SK-N-SH (cell line): ENCODE measurements around the gene FRMD3. TPM values are rescaled to one million over a fixed set of nuclear protein-coding genes. Genes with fewer than 3 reads are reported as not detected.

Source experiments
- CTCF ChIA-PET: fragments of 300-600, 350-600 bp; formaldehyde crosslinking; extraction: SDS; loops from one replicate; lab custom pipeline; 2021; lab: Yijun Ruan, JAX
- POLR2A ChIA-PET: fragments of 350-600 bp; sonication (Branson Sonifier 250); formaldehyde crosslinking; extraction: SDS; loops from one replicate; lab custom pipeline; 2020; ENCODE audit warnings: antibody characterized with exemption, inconsistent platforms; lab: Yijun Ruan, JAX
- DNase-seq: peaks from one replicate; pipeline ENCODE4 v3.0.0; 2012
- H2AFZ ChIP-seq: fragments of 200-600 bp; sonication (generic); 2 replicates; pipeline ENCODE4 v1.8.1; 2016; ENCODE audit warnings: antibody characterized with exemption, mild to moderate bottlenecking, low read depth
- H3F3A ChIP-seq: fragments of 200-600 bp; sonication (generic); replicated peaks from 2 replicates; pipeline ENCODE3; 2016; ENCODE audit warnings: antibody characterized with exemption, mild to moderate bottlenecking; ENCODE audit not compliant: insufficient read depth
- H3K27ac ChIP-seq, 2 experiments: fragments of 200-500 bp in 1 of 2; fragments of 200-600 bp in 1 of 2; sonication (Bioruptor generic) in 1 of 2; sonication (generic), shearing (Covaris generic) in 1 of 2; 2 replicates each; pipeline versions ENCODE4 v1.5.1 to v1.6.1; 2014 to 2016; ENCODE audit warnings: low read depth in 2 of 2, inconsistent platforms in 1 of 2, low read length in 1 of 2, mild to moderate bottlenecking in 1 of 2, mixed read lengths in 1 of 2
- H3K27me3 ChIP-seq: fragments of 200-600 bp; sonication (generic), shearing (Covaris generic); 2 replicates; pipeline ENCODE4 v1.6.1; 2016; ENCODE audit warnings: mixed run types; ENCODE audit not compliant: insufficient read depth
- H3K36me3 ChIP-seq, 2 experiments: fragments of 200-500 bp in 1 of 2; fragments of 200-600 bp in 1 of 2; sonication (Bioruptor generic) in 1 of 2; sonication (generic) in 1 of 2; replicated peaks in 1 of 2; 2 replicates each; pipeline versions ENCODE3 to v1.5.1; 2014 to 2016; ENCODE audit warnings: low read length in 1 of 2, mild to moderate bottlenecking in 1 of 2; ENCODE audit not compliant: insufficient read depth in 2 of 2, control insufficient read depth in 1 of 2
- H3K4me1 ChIP-seq, 2 experiments: fragments of 200-500 bp in 1 of 2; fragments of 200-600 bp in 1 of 2; sonication (Bioruptor generic) in 1 of 2; sonication (generic), shearing (Covaris generic) in 1 of 2; 2 replicates each; pipeline versions ENCODE4 v1.5.1 to v1.6.1; 2014 to 2016; ENCODE audit warnings: low read depth in 1 of 2, low read length in 1 of 2, mixed run types in 1 of 2; ENCODE audit not compliant: insufficient read depth in 2 of 2, control insufficient read depth in 1 of 2
- H3K4me2 ChIP-seq: fragments of 200-600 bp; sonication (generic), shearing (Covaris generic); 2 replicates; pipeline ENCODE4 v1.6.1; 2017; ENCODE audit warnings: mixed run types
- H3K4me3 ChIP-seq, 2 experiments: fragments of 200-500 bp in 1 of 2; fragments of 200-600 bp in 1 of 2; sonication (Bioruptor generic) in 1 of 2; sonication (generic), shearing (Covaris generic) in 1 of 2; 2 replicates each; pipeline versions ENCODE4 v1.5.1 to v1.8.1; 2014 to 2016; ENCODE audit warnings: low read depth in 2 of 2, inconsistent platforms in 1 of 2, low read length in 1 of 2, mild to moderate bottlenecking in 1 of 2, mixed read lengths in 1 of 2, moderate library complexity in 1 of 2
- H3K79me2 ChIP-seq: fragments of 200-600 bp; sonication (generic); 2 replicates; pipeline ENCODE4 v1.8.1; 2017; ENCODE audit warnings: mild to moderate bottlenecking; ENCODE audit not compliant: insufficient read depth
- H3K9ac ChIP-seq: fragments of 200-600 bp; sonication (generic); 2 replicates; pipeline ENCODE4 v1.6.1; 2017; ENCODE audit warnings: mixed run types
- H3K9me2 ChIP-seq: fragments of 200-600 bp; sonication (generic); 2 replicates; pipeline ENCODE4 v1.6.1; 2017; ENCODE audit warnings: mixed run types
- H3K9me3 ChIP-seq: fragments of 200-600 bp; sonication (generic); 2 replicates; pipeline ENCODE4 v1.6.1; 2017; ENCODE audit warnings: mixed run types, mild to moderate bottlenecking, moderate library complexity
- H4K20me1 ChIP-seq: fragments of 200-600 bp; sonication (generic); 2 replicates; pipeline ENCODE4 v1.6.1; 2017; ENCODE audit warnings: mild to moderate bottlenecking, mixed run types; ENCODE audit not compliant: insufficient read depth
- CHD2 ChIP-seq: fragments of 150-350 bp; IDR thresholded peaks from 2 replicates; pipeline ENCODE4 v1.6.1; 2018; ENCODE audit warnings: low read length; ENCODE audit not compliant: partially characterized antibody
- ELF1 ChIP-seq: IDR thresholded peaks from 2 replicates; pipeline ENCODE4 v1.4.0; 2012
- EP300 ChIP-seq, 2 experiments: IDR thresholded peaks; 2 replicates each; pipeline versions ENCODE4 v1.4.0 to v1.6.1; 2012; ENCODE audit warnings: borderline replicate concordance in 1 of 2, low read depth in 1 of 2, low read length in 1 of 2
- EZH2phosphoT487 ChIP-seq: fragments of 200-600 bp; sonication (generic); IDR thresholded peaks from 2 replicates; pipeline ENCODE4 v1.6.1; 2017; ENCODE audit warnings: low read depth, mixed run types, mild to moderate bottlenecking, antibody characterized with exemption, moderate library complexity, borderline replicate concordance
- FOSL2 ChIP-seq: IDR thresholded peaks from 2 replicates; pipeline ENCODE4 v1.4.0; 2012; ENCODE audit warnings: low read depth, mild to moderate bottlenecking, moderate library complexity, borderline replicate concordance
- FOXJ3 ChIP-seq: sonication (generic); formaldehyde crosslinking; IDR thresholded peaks from 2 replicates; pipeline ENCODE4 v1.5.1; 2020; ENCODE audit warnings: mild to moderate bottlenecking, missing genetic modification reagents
- GABPA ChIP-seq: IDR thresholded peaks from 2 replicates; pipeline ENCODE4 v1.4.0; 2012; ENCODE audit warnings: low read depth, mild to moderate bottlenecking
- GATA2 ChIP-seq: sonication (generic); formaldehyde crosslinking; IDR thresholded peaks from 2 replicates; pipeline ENCODE4 v1.5.0; 2020; ENCODE audit warnings: mild to moderate bottlenecking, missing genetic modification reagents
- JUND ChIP-seq: IDR thresholded peaks from 2 replicates; pipeline ENCODE4 v1.4.0; 2012
- MXI1 ChIP-seq: IDR thresholded peaks from 2 replicates; pipeline ENCODE4 v1.6.1; 2012; ENCODE audit warnings: mild to moderate bottlenecking, low read depth, low read length, improper control_type of control experiment
- POLR2AphosphoS5 ChIP-seq: IDR thresholded peaks from 2 replicates; pipeline ENCODE4 v1.6.1; 2012; ENCODE audit warnings: low read depth, low read length
- RCOR1 ChIP-seq: fragments of 150-350 bp; IDR thresholded peaks from 2 replicates; pipeline ENCODE4 v1.6.1; 2017; ENCODE audit warnings: antibody characterized with exemption, low read length
- RXRA ChIP-seq: IDR thresholded peaks from 2 replicates; pipeline ENCODE4 v1.4.0; 2012; ENCODE audit warnings: low read depth, mild to moderate bottlenecking, borderline replicate concordance
- SIN3A ChIP-seq: IDR thresholded peaks from 2 replicates; pipeline ENCODE4 v1.6.1; 2012; ENCODE audit warnings: low read depth, mild to moderate bottlenecking, low read length, moderate library complexity, borderline replicate concordance
- TAF1 ChIP-seq: IDR thresholded peaks from 2 replicates; pipeline ENCODE4 v1.6.1; 2012; ENCODE audit warnings: low read depth, mild to moderate bottlenecking, low read length, moderate library complexity, borderline replicate concordance
- YY1 ChIP-seq: IDR thresholded peaks from 2 replicates; pipeline ENCODE4 v1.4.0; 2012; ENCODE audit warnings: low read depth, mild to moderate bottlenecking
- WGBS: methylation state at CpG from one replicate; pipeline ENCODE4 v1.1.6; 2017; ENCODE audit warnings: low lambda C conversion rate; 5-methylcytosine and 5-hydroxymethylcytosine counted together
- polyA plus RNA-seq, 3 experiments: library from polyadenylated mRNA; depleted of rRNA; stranded (reverse); fragments of >200 nt; gene quantifications; 2 replicates each; pipeline ENCODE4 v1.2.3, GENCODE V29; 2012
- TF ChIP-seq, protein P1 (sequence below): IDR thresholded peaks from 2 replicates; pipeline ENCODE4; 2012
- TF ChIP-seq, protein P2 (sequence below): fragments of 200-600 bp; sonication (generic); IDR thresholded peaks from 2 replicates; pipeline ENCODE4 v1.6.1; 2017; ENCODE audit warnings: antibody characterized with exemption, mild to moderate bottlenecking, moderate library complexity
- TF ChIP-seq, protein P3 (sequence below): IDR thresholded peaks from 2 replicates; pipeline ENCODE4 v1.4.0; 2012; ENCODE audit warnings: low read depth
- TF ChIP-seq, protein P4 (sequence below): fragments of 150-350 bp; IDR thresholded peaks from 2 replicates; pipeline ENCODE4 v1.6.1; 2016; ENCODE audit warnings: mild to moderate bottlenecking, low read depth, low read length
- TF ChIP-seq, protein P5 (sequence below): fragments of 150-350 bp; IDR thresholded peaks from 2 replicates; pipeline ENCODE4 v1.6.1; 2017; ENCODE audit warnings: antibody characterized with exemption, low read length, low read depth, borderline replicate concordance

Gene FRMD3
- polyA plus RNA-seq, 1 of the 3 experiments (the other 2 are of a cell fraction) = 0.89 TPM

DNA sequence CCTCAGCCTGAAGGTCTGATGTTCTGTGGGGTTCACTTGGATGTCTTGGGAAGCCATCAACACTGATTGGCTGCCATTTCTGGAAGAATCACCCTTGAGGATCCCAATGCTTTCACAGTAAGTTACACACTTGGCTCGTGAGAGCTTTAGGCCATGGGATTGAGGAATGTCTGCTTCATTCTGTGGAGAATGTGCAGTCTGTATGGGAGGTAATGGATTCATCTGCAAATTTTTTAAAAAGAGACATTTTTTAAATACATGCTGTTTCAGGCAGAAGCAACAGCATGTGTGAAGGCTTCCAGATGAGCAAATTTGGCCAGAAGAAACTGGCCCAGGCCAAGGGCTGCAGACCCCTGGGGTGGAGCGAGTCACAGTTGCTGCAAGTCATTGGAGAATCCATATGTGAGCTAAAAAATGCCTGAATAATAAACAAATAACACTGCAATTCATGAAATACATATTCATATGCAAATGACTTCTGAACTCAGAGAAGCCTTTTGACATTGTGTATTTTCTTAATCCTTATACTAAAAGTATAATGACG, 328.9 kb downstream of the FRMD3 start:
- H3F3A ChIP-seq = no peaks in the 10 kb centered on the region
- CTCF ChIA-PET = interaction anchor here (1.2 to 2.0 kb wide), 2 partner anchors 11 to 125 kb away, joined by 3 to 6 read pairs; no protein-coding TSS in a partner anchor
- H3K9ac ChIP-seq = no peak overlapping the region
- H3K4me2 ChIP-seq = no peak overlapping the region
- TF ChIP-seq, protein P1, sequence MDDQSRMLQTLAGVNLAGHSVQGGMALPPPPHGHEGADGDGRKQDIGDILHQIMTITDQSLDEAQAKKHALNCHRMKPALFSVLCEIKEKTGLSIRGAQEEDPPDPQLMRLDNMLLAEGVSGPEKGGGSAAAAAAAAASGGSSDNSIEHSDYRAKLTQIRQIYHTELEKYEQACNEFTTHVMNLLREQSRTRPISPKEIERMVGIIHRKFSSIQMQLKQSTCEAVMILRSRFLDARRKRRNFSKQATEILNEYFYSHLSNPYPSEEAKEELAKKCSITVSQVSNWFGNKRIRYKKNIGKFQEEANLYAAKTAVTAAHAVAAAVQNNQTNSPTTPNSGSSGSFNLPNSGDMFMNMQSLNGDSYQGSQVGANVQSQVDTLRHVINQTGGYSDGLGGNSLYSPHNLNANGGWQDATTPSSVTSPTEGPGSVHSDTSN = no peak
- TF ChIP-seq ELF1 (no peak), EP300 (IDR thresholded peaks at IDR 0.05; ENCODE audit: borderline replicate concordance in 1 of 2, low read depth in 1 of 2, low read length in 1 of 2) (no peak)
- no peak for DNase-seq
- POLR2A ChIA-PET = no interaction called here
- no peak overlapping the region for H2AFZ ChIP-seq
- no peaks in the 10 kb centered on the region for H3K27me3 ChIP-seq
- H3K79me2 ChIP-seq = no peaks in the 10 kb centered on the region
- H4K20me1 ChIP-seq = no peaks in the 10 kb centered on the region
- 56% methylated on average over 3 of the region's 3 CpGs for WGBS
- H3K27ac ChIP-seq = no peak overlapping the region
- H3K9me2 ChIP-seq = no peaks in the 10 kb centered on the region
- no peak overlapping the region for H3K4me3 ChIP-seq
- H3K36me3 ChIP-seq = no peaks in the 10 kb centered on the region
- no peaks in the 10 kb centered on the region for H3K4me1 ChIP-seq
- no peaks in the 10 kb centered on the region for H3K9me3 ChIP-seq

DNA sequence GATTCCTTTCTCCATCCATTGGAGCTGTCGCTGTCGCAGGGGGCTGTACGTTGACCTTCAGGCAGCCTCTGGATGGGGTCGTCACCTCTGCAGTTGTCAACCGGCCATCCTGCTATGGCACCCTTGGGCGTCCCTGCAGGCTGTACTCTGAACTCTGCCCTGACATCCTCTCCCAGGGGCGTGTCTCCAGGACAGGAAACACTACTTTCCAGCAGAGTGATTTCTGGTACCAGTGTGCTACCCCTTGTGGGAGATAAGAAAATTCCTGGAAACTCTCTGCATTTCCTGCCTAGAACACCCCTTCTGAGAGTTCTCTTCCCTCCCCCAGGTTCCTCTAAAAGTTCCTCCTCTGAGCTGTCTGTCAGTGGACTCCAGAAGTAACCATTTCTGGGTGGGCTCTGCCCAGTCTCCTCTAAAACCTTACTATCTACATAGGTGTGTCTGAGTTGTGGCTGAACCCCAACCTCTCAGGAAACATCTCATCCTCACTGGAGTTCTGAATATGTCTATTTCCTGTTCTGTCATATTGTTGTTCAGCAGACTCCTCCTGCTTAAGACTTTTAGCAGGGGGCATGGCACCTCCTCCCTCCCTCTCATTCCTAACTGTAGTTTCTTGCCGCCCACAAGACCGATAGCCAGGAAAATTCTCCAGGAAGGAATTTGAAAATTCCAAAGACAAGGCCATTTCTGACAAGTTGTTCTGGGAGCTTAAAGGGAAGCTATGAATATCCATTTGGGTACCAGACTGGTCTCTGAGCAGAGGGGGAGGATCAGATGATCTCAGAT, 329.9 kb downstream of the FRMD3 start:
- Histone ChIP-seq H3K9ac (no peak overlapping the region), H3K9me2 (no peaks in the 10 kb centered on the region), H3K4me2 (no peak overlapping the region), H3K79me2 (no peaks in the 10 kb centered on the region), H3K27ac (no peak overlapping the region), H3K27me3 (no peaks in the 10 kb centered on the region), H3K4me3 (no peak overlapping the region), H4K20me1 (no peaks in the 10 kb centered on the region), H2AFZ (no peak overlapping the region), H3K9me3 (no peaks in the 10 kb centered on the region), H3F3A (no peaks in the 10 kb centered on the region), H3K36me3 (no peaks in the 10 kb centered on the region), H3K4me1 (no peaks in the 10 kb centered on the region; a peak in 1 of 4 replicates)
- no peak for DNase-seq
- TF ChIP-seq FOXJ3 (CRISPR knock-in tag) (no peak), RCOR1 (no peak), FOSL2 (no peak), JUND (no peak), EP300 (IDR thresholded peaks at IDR 0.05; ENCODE audit: borderline replicate concordance in 1 of 2, low read depth in 1 of 2, low read length in 1 of 2) (no peak), GATA2 (CRISPR knock-in tag) (no peak), TAF1 (no peak), GABPA (no peak), RXRA (no peak), YY1 (no peak), CHD2 (no peak), SIN3A (no peak), MXI1 (no peak), EZH2phosphoT487 (no peak), POLR2AphosphoS5 (no peak)
- TF ChIP-seq, protein P2, sequence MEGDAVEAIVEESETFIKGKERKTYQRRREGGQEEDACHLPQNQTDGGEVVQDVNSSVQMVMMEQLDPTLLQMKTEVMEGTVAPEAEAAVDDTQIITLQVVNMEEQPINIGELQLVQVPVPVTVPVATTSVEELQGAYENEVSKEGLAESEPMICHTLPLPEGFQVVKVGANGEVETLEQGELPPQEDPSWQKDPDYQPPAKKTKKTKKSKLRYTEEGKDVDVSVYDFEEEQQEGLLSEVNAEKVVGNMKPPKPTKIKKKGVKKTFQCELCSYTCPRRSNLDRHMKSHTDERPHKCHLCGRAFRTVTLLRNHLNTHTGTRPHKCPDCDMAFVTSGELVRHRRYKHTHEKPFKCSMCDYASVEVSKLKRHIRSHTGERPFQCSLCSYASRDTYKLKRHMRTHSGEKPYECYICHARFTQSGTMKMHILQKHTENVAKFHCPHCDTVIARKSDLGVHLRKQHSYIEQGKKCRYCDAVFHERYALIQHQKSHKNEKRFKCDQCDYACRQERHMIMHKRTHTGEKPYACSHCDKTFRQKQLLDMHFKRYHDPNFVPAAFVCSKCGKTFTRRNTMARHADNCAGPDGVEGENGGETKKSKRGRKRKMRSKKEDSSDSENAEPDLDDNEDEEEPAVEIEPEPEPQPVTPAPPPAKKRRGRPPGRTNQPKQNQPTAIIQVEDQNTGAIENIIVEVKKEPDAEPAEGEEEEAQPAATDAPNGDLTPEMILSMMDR = no peak
- TF ChIP-seq, protein P3, sequence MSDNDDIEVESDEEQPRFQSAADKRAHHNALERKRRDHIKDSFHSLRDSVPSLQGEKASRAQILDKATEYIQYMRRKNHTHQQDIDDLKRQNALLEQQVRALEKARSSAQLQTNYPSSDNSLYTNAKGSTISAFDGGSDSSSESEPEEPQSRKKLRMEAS = no peak
- TF ChIP-seq, protein P4, sequence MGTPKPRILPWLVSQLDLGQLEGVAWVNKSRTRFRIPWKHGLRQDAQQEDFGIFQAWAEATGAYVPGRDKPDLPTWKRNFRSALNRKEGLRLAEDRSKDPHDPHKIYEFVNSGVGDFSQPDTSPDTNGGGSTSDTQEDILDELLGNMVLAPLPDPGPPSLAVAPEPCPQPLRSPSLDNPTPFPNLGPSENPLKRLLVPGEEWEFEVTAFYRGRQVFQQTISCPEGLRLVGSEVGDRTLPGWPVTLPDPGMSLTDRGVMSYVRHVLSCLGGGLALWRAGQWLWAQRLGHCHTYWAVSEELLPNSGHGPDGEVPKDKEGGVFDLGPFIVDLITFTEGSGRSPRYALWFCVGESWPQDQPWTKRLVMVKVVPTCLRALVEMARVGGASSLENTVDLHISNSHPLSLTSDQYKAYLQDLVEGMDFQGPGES = no peak
- TF ChIP-seq, protein P5, sequence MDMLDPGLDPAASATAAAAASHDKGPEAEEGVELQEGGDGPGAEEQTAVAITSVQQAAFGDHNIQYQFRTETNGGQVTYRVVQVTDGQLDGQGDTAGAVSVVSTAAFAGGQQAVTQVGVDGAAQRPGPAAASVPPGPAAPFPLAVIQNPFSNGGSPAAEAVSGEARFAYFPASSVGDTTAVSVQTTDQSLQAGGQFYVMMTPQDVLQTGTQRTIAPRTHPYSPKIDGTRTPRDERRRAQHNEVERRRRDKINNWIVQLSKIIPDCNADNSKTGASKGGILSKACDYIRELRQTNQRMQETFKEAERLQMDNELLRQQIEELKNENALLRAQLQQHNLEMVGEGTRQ = no peak
- 80% methylated on average over 9 of the region's 9 CpGs for WGBS
- CTCF ChIA-PET = interaction anchor here (2.0 kb wide), 1 partner anchor 126 kb away, joined by 6 read pairs; no protein-coding TSS in a partner anchor
- POLR2A ChIA-PET = no interaction called here
